Tibial nerve (tissue), 4 donors: ENCODE results near the gene ATG9B. TPM values are rescaled to one million over a fixed set of nuclear protein-coding genes. Genes with fewer than 3 reads are reported as not detected.

ENCODE experiments used
- DNase-seq, 2 donors: peaks; one replicate each; pipeline ENCODE4 v3.0.0-alpha.2; 2019; ENCODE audit warnings: low spot score in 2 of 2
- H3K27ac ChIP-seq, 4 donors: fragments of 200-600 bp; sonication (generic) in 3 of 4; one replicate each; pipeline ENCODE4 v1.5.1; 2017 to 2019; ENCODE audit warnings: mild to moderate bottlenecking in 1 of 4
- H3K27me3 ChIP-seq, 2 donors: fragments of 200-600 bp; sonication (generic) in 1 of 2; one replicate each; pipeline versions ENCODE4 v1.5.1 to v1.6.0; 2017 to 2019
- H3K36me3 ChIP-seq, 3 donors: fragments of 200-600 bp; sonication (generic); one replicate each; pipeline ENCODE4 v1.5.1; 2018 to 2019
- H3K4me1 ChIP-seq, 4 donors: fragments of 200-600 bp; sonication (generic) in 3 of 4; one replicate each; pipeline ENCODE4 v1.5.1; 2017 to 2019
- H3K4me3 ChIP-seq, 4 donors: fragments of 200-600 bp; sonication (generic) in 3 of 4; one replicate each; pipeline ENCODE4 v1.5.1; 2017 to 2019; ENCODE audit warnings: mild to moderate bottlenecking in 1 of 4, moderate library complexity in 1 of 4
- H3K9me3 ChIP-seq, 4 donors: fragments of 200-600 bp; sonication (generic) in 3 of 4; one replicate each; pipeline ENCODE4 v1.5.1; 2017 to 2019
- EP300 ChIP-seq, 2 donors: sonication (generic); formaldehyde crosslinking; IDR thresholded peaks; one replicate each; pipeline ENCODE4 v1.6.1; 2017; ENCODE audit warnings: antibody characterized with exemption in 2 of 2, mild to moderate bottlenecking in 1 of 2
- POLR2A ChIP-seq, 2 donors: fragments of 450-650 bp; IDR thresholded peaks; one replicate each; pipeline ENCODE4 v1.6.1; 2017; ENCODE audit warnings: antibody characterized with exemption in 2 of 2, mild to moderate bottlenecking in 2 of 2, moderate library complexity in 2 of 2
- WGBS, 2 donors: methylation state at CpG; one replicate each; pipeline ENCODE4 v1.1.5; 2018; 5-methylcytosine and 5-hydroxymethylcytosine counted together
- total RNA-seq, 4 donors: library from RNA; depleted of rRNA; stranded (reverse); fragments of >200 nt; gene quantifications; one replicate each; pipeline ENCODE4 v1.1.0, GENCODE V29; 2016
- TF ChIP-seq, protein P1 (sequence below), 5 experiments: fragments of 200-600 bp in 3 of 5; fragments of 450-650 bp in 2 of 5; sonication (generic) in 3 of 5; IDR thresholded peaks; one replicate each; pipeline ENCODE4 v1.5.1; 2016 to 2019; ENCODE audit warnings: antibody characterized with exemption in 5 of 5, mild to moderate bottlenecking in 3 of 5, moderate library complexity in 2 of 5

The ATG9B gene
- total RNA-seq, 4 donors from 2014 or later = not detected

DNA sequence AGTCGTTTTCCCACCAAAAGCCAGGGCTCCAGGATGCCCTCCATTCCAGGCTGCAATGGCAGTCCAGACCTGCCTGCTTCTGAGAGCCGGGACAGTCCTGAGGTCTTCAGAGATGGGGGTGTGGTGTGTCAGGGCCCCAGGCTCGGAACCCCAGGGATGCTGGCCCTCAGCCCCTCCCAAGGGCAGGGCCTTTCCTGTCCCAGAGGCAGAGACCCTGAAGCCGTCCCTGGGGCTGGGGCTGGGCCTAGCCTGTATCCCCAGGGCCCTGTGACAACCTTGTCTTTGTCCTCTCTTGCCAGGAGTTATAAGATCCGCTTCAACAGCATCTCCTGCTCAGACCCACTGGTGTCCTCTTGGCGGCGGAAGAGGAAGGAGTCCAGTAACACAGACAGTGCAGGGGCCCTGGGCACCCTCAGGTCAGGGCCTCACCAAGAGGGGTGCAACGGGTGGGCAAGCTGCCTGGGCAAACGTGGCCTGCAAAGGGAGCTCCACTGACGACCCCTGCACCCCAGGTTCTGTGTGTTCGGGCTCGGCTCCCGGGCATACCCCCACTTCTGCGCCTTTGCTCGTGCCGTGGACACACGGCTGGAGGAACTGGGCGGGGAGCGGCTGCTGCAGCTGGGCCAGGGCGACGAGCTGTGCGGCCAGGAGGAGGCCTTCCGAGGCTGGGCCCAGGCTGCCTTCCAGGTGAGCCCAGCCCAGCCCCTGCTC, 17.5 kb downstream of the ATG9B start:
- WGBS, 2 donors = 82 to 83% methylated on average over 16 to 23 of the region's 23 CpGs
- H3K4me1 ChIP-seq = peaks cover 0 to 27% (median 1%) of the 10 kb centered on the region in 4 donors
- H3K27ac ChIP-seq = no peak overlapping the region
- DNase-seq = no peak
- no peaks in the 10 kb centered on the region for H3K36me3 ChIP-seq
- H3K9me3 ChIP-seq = no peaks in the 10 kb centered on the region
- H3K4me3 ChIP-seq = no peak overlapping the region
- TF ChIP-seq POLR2A (IDR thresholded peaks at IDR 0.05) (no peak), EP300 (IDR thresholded peaks at IDR 0.05) (no peak)
- TF ChIP-seq, protein P1, sequence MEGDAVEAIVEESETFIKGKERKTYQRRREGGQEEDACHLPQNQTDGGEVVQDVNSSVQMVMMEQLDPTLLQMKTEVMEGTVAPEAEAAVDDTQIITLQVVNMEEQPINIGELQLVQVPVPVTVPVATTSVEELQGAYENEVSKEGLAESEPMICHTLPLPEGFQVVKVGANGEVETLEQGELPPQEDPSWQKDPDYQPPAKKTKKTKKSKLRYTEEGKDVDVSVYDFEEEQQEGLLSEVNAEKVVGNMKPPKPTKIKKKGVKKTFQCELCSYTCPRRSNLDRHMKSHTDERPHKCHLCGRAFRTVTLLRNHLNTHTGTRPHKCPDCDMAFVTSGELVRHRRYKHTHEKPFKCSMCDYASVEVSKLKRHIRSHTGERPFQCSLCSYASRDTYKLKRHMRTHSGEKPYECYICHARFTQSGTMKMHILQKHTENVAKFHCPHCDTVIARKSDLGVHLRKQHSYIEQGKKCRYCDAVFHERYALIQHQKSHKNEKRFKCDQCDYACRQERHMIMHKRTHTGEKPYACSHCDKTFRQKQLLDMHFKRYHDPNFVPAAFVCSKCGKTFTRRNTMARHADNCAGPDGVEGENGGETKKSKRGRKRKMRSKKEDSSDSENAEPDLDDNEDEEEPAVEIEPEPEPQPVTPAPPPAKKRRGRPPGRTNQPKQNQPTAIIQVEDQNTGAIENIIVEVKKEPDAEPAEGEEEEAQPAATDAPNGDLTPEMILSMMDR (IDR thresholded peaks at IDR 0.05) = no peak
- H3K27me3 ChIP-seq = peaks cover 0 to 49% of the 10 kb centered on the region in 2 donors

DNA sequence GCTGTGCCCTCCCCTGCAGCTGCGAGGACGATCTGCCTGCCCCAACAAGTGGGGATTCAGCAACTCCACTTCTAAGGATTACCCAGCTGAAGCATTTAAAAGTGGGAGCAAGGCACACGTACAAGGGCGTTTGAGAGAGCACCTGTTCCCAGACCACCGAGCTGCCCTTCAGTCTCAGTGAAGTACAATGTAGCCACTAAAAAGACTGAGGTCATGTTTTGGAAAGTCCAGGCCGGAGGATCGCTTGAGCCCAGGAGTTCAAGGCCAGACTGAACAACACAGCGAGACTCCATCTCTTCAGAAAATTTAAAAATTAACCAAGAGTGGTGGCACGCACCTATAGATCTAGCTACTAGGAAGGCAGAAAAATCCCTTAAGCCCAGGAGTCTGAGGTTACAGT, 18.7 kb downstream of the ATG9B start:
- TF ChIP-seq POLR2A (IDR thresholded peaks at IDR 0.05) (no peak), EP300 (IDR thresholded peaks at IDR 0.05) (no peak)
- TF ChIP-seq, protein P1 (IDR thresholded peaks at IDR 0.05) = no peak
- no peak overlapping the region for H3K4me3 ChIP-seq
- no peak overlapping the region for H3K27ac ChIP-seq
- DNase-seq = no peak
- 73 to 80% methylated on average over 9 of the region's 9 CpGs for WGBS, 2 donors
- H3K36me3 ChIP-seq = no peaks in the 10 kb centered on the region
- H3K4me1 ChIP-seq = peaks cover 0 to 26% (median 1%) of the 10 kb centered on the region in 4 donors
- H3K9me3 ChIP-seq = no peaks in the 10 kb centered on the region
- H3K27me3 ChIP-seq = peaks cover 0 to 49% of the 10 kb centered on the region in 2 donors

DNA sequence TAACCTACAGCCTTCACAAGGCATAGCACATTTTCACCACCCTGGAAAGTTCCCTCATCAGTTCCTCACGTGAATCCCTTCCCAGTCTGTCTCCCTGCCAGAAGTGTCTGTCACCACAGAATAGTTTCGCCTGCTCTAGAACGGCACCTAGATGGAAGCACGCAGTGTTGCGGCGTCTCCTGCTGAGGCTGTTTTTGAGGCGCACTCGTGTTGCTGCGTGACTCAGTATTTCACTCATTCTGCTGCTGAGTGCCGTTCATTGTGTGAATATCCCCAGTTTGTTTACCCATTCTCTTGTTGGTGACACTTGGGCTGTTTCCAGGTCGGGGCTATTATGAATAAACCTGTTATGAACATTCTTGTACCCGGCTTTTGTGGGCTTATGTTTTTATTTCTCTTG, 20.7 kb downstream of the ATG9B start:
- Histone ChIP-seq H3K27ac (no peak overlapping the region), H3K4me3 (no peak overlapping the region), H3K4me1 (peaks cover 0 to 13% (median 1%) of the 10 kb centered on the region in 4 donors), H3K27me3 (peaks cover 0 to 38% of the 10 kb centered on the region in 2 donors), H3K9me3 (no peaks in the 10 kb centered on the region), H3K36me3 (no peaks in the 10 kb centered on the region)
- no peak for DNase-seq
- no peak for TF ChIP-seq EP300 (IDR thresholded peaks at IDR 0.05)
- TF ChIP-seq, protein P1 (IDR thresholded peaks at IDR 0.05) = no peak
- TF ChIP-seq POLR2A (IDR thresholded peaks at IDR 0.05) = no peak
- 55 to 72% methylated on average over 12 of the region's 12 CpGs for whole genome bisulfite sequencing, 2 donors

- H3K36me3 ChIP-seq = no peaks in the 10 kb centered on the region
- H3K4me1 ChIP-seq = peaks cover 0 to 5% (median 0%) of the 10 kb centered on the region in 4 donors
- WGBS, 2 donors = 96 to 97% methylated on average over 15 to 16 of the region's 16 CpGs
- TF ChIP-seq POLR2A (IDR thresholded peaks at IDR 0.05) (no peak), EP300 (IDR thresholded peaks at IDR 0.05) (no peak)
- TF ChIP-seq, protein P1 (IDR thresholded peaks at IDR 0.05) = no peak
- H3K27ac ChIP-seq = no peak overlapping the region
- no peaks in the 10 kb centered on the region for H3K9me3 ChIP-seq
- no peak overlapping the region for H3K4me3 ChIP-seq
- peaks cover 0 to 44% of the 10 kb centered on the region in 2 donors for H3K27me3 ChIP-seq
- no peak for DNase-seq
Measured at GRCh38 chr7:151001546-151001945, 22.7 kb downstream of the ATG9B start.

DNA sequence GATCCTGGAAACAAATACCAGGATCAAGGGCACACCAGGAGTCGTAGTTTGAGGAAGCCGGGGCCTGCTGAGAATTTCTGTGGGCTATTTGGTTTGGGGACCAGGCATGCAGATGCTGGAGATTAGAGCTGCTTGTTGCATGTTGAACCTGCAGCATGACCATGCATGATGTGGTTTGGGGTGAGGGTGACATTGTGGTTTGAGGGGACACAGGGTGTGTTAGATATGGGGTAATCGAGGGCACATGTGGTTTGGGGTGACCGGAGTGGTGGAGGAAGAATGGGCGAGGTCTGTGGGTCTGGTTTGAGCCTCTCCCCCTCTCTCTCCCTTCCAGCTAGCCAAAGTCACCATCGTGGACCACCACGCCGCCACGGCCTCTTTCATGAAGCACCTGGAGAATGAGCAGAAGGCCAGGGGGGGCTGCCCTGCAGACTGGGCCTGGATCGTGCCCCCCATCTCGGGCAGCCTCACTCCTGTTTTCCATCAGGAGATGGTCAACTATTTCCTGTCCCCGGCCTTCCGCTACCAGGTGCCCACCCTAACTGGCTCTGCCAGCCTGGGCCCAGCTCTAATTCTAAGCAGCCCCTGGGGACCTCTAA, 23.3 kb downstream of the ATG9B start:
- TF ChIP-seq, protein P1 (IDR thresholded peaks at IDR 0.05) = no peak
- TF ChIP-seq EP300 (IDR thresholded peaks at IDR 0.05) (no peak), POLR2A (IDR thresholded peaks at IDR 0.05) (no peak)
- Histone ChIP-seq H3K36me3 (no peaks in the 10 kb centered on the region), H3K27ac (no peak overlapping the region), H3K9me3 (no peaks in the 10 kb centered on the region), H3K4me3 (no peak overlapping the region), H3K4me1 (peaks cover 0 to 9% (median 0%) of the 10 kb centered on the region in 4 donors), H3K27me3 (peaks cover 0 to 49% of the 10 kb centered on the region in 2 donors)
- no peak for DNase-seq
- 84 to 91% methylated on average over 13 of the region's 13 CpGs for WGBS, 2 donors
